Uterus (tissue), 2 donors: Measurements from ENCODE around the gene FHIT.

Source experiments
- POLR2A ChIP-seq, 2 donors: fragments of 450-650 bp; IDR thresholded peaks; one replicate each; pipeline ENCODE4 v1.6.1; 2016; ENCODE audit warnings: antibody characterized with exemption in 2 of 2, mild to moderate bottlenecking in 1 of 2, moderate library complexity in 1 of 2
- TF ChIP-seq, protein P1 (sequence below), 4 experiments: fragments of 200-600 bp in 2 of 4; fragments of 450-650 bp in 2 of 4; sonication (generic) in 2 of 4; IDR thresholded peaks; one replicate each; pipeline ENCODE4 v1.5.1; 2016 to 2019; ENCODE audit warnings: antibody characterized with exemption in 4 of 4, mild to moderate bottlenecking in 2 of 4, moderate library complexity in 1 of 4

DNA sequence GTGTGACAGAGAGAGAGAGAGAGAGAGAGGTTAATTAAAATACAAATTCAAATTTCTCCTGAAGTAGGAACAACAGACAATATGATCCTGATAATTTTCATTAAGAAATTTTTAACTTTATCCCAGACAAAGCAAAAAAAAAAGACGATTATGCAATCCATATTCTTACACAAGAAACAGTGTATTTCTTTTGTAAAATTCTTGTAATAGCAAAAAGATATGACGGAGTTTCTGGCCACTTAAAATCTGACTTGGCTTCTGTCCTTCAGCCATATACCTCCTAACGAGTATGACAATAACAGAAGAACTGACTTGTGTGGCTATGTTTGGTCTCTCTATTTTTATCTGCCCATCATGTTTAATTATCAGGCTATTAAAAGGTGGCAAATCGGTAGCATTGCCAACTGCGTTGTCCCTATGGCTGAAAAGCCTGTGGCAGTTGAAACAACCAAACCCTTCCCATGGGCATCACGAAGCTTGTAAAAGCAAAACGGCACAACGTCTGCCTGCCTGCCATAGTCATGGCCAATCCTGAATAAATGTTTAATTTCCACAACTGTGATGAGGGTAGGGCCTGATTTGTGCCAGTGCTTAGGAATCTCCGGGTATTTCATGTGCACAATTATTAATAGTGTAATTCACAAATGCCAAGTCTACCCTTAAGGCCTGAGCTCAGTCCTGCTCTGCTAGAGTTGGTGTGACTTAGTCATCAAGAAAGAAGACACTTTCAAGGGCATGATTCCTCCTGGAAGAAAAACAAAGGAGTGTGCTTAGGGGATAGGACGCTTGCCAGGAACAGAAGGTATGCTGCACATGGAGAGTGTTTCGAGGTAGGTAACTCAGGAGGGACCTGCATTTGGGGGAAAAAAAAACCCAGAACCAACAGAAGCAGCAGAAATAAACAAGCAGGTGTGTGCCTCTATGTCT is 1090.2 kb downstream of the FHIT start:
- TF ChIP-seq, protein P1, sequence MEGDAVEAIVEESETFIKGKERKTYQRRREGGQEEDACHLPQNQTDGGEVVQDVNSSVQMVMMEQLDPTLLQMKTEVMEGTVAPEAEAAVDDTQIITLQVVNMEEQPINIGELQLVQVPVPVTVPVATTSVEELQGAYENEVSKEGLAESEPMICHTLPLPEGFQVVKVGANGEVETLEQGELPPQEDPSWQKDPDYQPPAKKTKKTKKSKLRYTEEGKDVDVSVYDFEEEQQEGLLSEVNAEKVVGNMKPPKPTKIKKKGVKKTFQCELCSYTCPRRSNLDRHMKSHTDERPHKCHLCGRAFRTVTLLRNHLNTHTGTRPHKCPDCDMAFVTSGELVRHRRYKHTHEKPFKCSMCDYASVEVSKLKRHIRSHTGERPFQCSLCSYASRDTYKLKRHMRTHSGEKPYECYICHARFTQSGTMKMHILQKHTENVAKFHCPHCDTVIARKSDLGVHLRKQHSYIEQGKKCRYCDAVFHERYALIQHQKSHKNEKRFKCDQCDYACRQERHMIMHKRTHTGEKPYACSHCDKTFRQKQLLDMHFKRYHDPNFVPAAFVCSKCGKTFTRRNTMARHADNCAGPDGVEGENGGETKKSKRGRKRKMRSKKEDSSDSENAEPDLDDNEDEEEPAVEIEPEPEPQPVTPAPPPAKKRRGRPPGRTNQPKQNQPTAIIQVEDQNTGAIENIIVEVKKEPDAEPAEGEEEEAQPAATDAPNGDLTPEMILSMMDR (IDR thresholded peaks at IDR 0.05), result no peak
- no peak for TF ChIP-seq POLR2A (IDR thresholded peaks at IDR 0.05)
